Activated naive CD8-positive, alpha-beta T cell treated with anti-CD3 and anti-CD28 coated beads, Interleukin-2, amount 10 ng/mL, durations not matched to agents 7 days and 5 days (primary cell): ENCODE results near the gene NOC2L. TPM values are rescaled to one million over a fixed set of nuclear protein-coding genes. Genes with fewer than 3 reads are reported as not detected.
"Not testable (repeated sequence)": the region's sequence is repeated elsewhere in the genome, so short reads cannot be mapped to it uniquely, and the experiment has no call there.

Experiments
- ATAC-seq: fragments of 150-1000 bp; cut with Tn5 transposase; one replicate; pipeline ENCODE4 v1.10.0; 2021; ENCODE audit warnings: low read depth, moderate library complexity
- POLR2A ChIA-PET: fragments of 350-600 bp; sonication (Branson Sonifier 250); formaldehyde crosslinking; loops from one replicate; lab custom pipeline; 2021; ENCODE audit warnings: antibody characterized with exemption; lab: Charles Lee
- DNase-seq: peaks from one replicate; pipeline ENCODE4 v3.0.0; 2021
- H3K27ac Mint-ChIP-seq: one replicate; pipeline ENCODE4 v1.8.0; 2022; ENCODE audit warnings: mild to moderate bottlenecking, mixed read lengths
- H3K27me3 Mint-ChIP-seq: one replicate; pipeline ENCODE4 v1.8.0; 2022; ENCODE audit warnings: mild to moderate bottlenecking, moderate library complexity, mixed read lengths
- H3K36me3 Mint-ChIP-seq: one replicate; pipeline ENCODE4 v1.8.0; 2021; ENCODE audit warnings: mild to moderate bottlenecking, mixed read lengths
- H3K4me1 Mint-ChIP-seq: one replicate; pipeline ENCODE4 v1.8.0; 2021; ENCODE audit warnings: mixed read lengths
- H3K4me3 Mint-ChIP-seq: one replicate; pipeline ENCODE4 v1.8.0; 2022; ENCODE audit warnings: mild to moderate bottlenecking, moderate library complexity, mixed read lengths
- H3K9me3 Mint-ChIP-seq: one replicate; pipeline ENCODE4 v1.8.0; 2021; ENCODE audit warnings: mixed read lengths
- total RNA-seq, 2 experiments: library from RNA; stranded (reverse); gene quantifications; one replicate each; pipeline ENCODE4 v1.2.3, GENCODE V29; 2021

NOC2L gene
- total RNA-seq, 2 experiments from 2014 or later: 63.0 to 63.4 TPM

GRCh38 chr1:985126-985525 lies 26.1 kb upstream of the NOC2L start:
- H3K4me1 Mint-ChIP-seq: no peaks in the 10 kb centered on the region
- no peaks in the 10 kb centered on the region for H3K9me3 Mint-ChIP-seq
- DNase-seq (no peak), ATAC-seq (no peak)
- H3K27ac Mint-ChIP-seq: no peak overlapping the region
- peaks cover 2% of the 10 kb centered on the region for H3K36me3 Mint-ChIP-seq
- POLR2A ChIA-PET: no interaction called here
- peaks cover 39% of the 10 kb centered on the region for H3K27me3 Mint-ChIP-seq
- H3K4me3 Mint-ChIP-seq: no peak overlapping the region

GRCh38 chr1:984476-984814 lies 25.4 kb upstream of the NOC2L start:
- Mint-ChIP-seq H3K4me1 (no peaks in the 10 kb centered on the region), H3K27me3 (peaks cover 34% of the 10 kb centered on the region), H3K4me3 (no peak overlapping the region), H3K9me3 (no peaks in the 10 kb centered on the region), H3K36me3 (peaks cover 2% of the 10 kb centered on the region), H3K27ac (no peak overlapping the region)
- POLR2A ChIA-PET: interaction anchor here (0.8 kb wide), 1 partner anchor 35 kb away, joined by 3 read pairs; no protein-coding TSS in a partner anchor
- ATAC-seq: no peak
- DNase-seq: no peak

- POLR2A ChIA-PET: interaction anchor here (0.8 kb wide), 1 partner anchor 35 kb away, joined by 3 read pairs; no protein-coding TSS in a partner anchor
- DNase-seq (peak; percentile 73), ATAC-seq (peak; percentile 51)
- Mint-ChIP-seq H3K27ac (no peak overlapping the region), H3K9me3 (no peaks in the 10 kb centered on the region), H3K4me3 (no peak overlapping the region), H3K4me1 (no peaks in the 10 kb centered on the region), H3K36me3 (peaks cover 2% of the 10 kb centered on the region), H3K27me3 (peaks cover 29% of the 10 kb centered on the region)
Measured at GRCh38 chr1:983798-984475, 24.9 kb upstream of the NOC2L start.

GRCh38 chr1:982765-983436 lies 23.8 kb upstream of the NOC2L start:
- DNase-seq (no peak), ATAC-seq (no peak)
- Mint-ChIP-seq H3K27ac (no peak overlapping the region), H3K36me3 (peaks cover 1% of the 10 kb centered on the region), H3K4me1 (no peaks in the 10 kb centered on the region), H3K9me3 (no peaks in the 10 kb centered on the region), H3K4me3 (no peak overlapping the region), H3K27me3 (peaks cover 19% of the 10 kb centered on the region)
- POLR2A ChIA-PET: interaction anchor here (0.6 to 0.8 kb wide), 2 partner anchors 19 to 31 kb away, joined by 3 read pairs; partner anchors contain the start of gene ISG15

- no peaks in the 10 kb centered on the region for H3K4me1 Mint-ChIP-seq
- no peak within 1 kb of the TSS for H3K27ac Mint-ChIP-seq
- no peaks in the 10 kb centered on the region for H3K9me3 Mint-ChIP-seq
- POLR2A ChIA-PET: no interaction called here
- peaks cover 1% of the 10 kb centered on the region for H3K36me3 Mint-ChIP-seq
- H3K4me3 Mint-ChIP-seq: no peak within 1 kb of the TSS
- H3K27me3 Mint-ChIP-seq: peaks cover 19% of the 10 kb centered on the region
- ATAC-seq: no peak
- DNase-seq: no peak
Measured at GRCh38 chr1:981955-982558, 23.0 kb upstream of the NOC2L start, which contains the start of gene PERM1. PERM1 (minus strand) TSS chr1:982093; CDS start chr1:981029, 1,064 bp downstream.

- H3K27me3 Mint-ChIP-seq: peaks cover 19% of the 10 kb centered on the region
- ATAC-seq (no peak), DNase-seq (no peak)
- no peaks in the 10 kb centered on the region for H3K4me1 Mint-ChIP-seq
- H3K9me3 Mint-ChIP-seq: no peaks in the 10 kb centered on the region
- H3K4me3 Mint-ChIP-seq: no peak overlapping the region
- no peak overlapping the region for H3K27ac Mint-ChIP-seq
- POLR2A ChIA-PET: no interaction called here
- peaks cover 1% of the 10 kb centered on the region for H3K36me3 Mint-ChIP-seq
Measured at GRCh38 chr1:981491-981954, 22.5 kb upstream of the NOC2L start.

- Mint-ChIP-seq H3K27me3 (peaks cover 20% of the 10 kb centered on the region), H3K4me3 (no peak overlapping the region), H3K4me1 (no peaks in the 10 kb centered on the region), H3K9me3 (no peaks in the 10 kb centered on the region), H3K27ac (no peak overlapping the region), H3K36me3 (peaks cover 1% of the 10 kb centered on the region)
- DNase-seq (no peak), ATAC-seq (no peak)
- POLR2A ChIA-PET: no interaction called here
Measured at GRCh38 chr1:980602-981395, 21.7 kb upstream of the NOC2L start.

GRCh38 chr1:980137-980571 lies 21.1 kb upstream of the NOC2L start:
- POLR2A ChIA-PET: no interaction called here
- no peak overlapping the region for H3K27ac Mint-ChIP-seq
- H3K27me3 Mint-ChIP-seq: peaks cover 18% of the 10 kb centered on the region
- H3K4me3 Mint-ChIP-seq: no peak overlapping the region
- H3K36me3 Mint-ChIP-seq: peaks cover 1% of the 10 kb centered on the region
- ATAC-seq (no peak), DNase-seq (no peak)
- no peaks in the 10 kb centered on the region for H3K9me3 Mint-ChIP-seq
- H3K4me1 Mint-ChIP-seq: no peaks in the 10 kb centered on the region

GRCh38 chr1:979744-980072 lies 20.7 kb upstream of the NOC2L start:
- no peak for ATAC-seq
- POLR2A ChIA-PET: no interaction called here
- H3K27me3 Mint-ChIP-seq: peaks cover 13% of the 10 kb centered on the region
- DNase-seq: no peak
- no peak overlapping the region for H3K27ac Mint-ChIP-seq
- no peaks in the 10 kb centered on the region for H3K9me3 Mint-ChIP-seq
- H3K36me3 Mint-ChIP-seq: peaks cover 1% of the 10 kb centered on the region
- no peaks in the 10 kb centered on the region for H3K4me1 Mint-ChIP-seq
- H3K4me3 Mint-ChIP-seq: no peak overlapping the region

- H3K36me3 Mint-ChIP-seq: peaks cover 1% of the 10 kb centered on the region
- H3K27me3 Mint-ChIP-seq: peaks cover 11% of the 10 kb centered on the region
- H3K4me1 Mint-ChIP-seq: no peaks in the 10 kb centered on the region
- no peaks in the 10 kb centered on the region for H3K9me3 Mint-ChIP-seq
- POLR2A ChIA-PET: no interaction called here
- no peak overlapping the region for H3K27ac Mint-ChIP-seq
- no peak for ATAC-seq
- H3K4me3 Mint-ChIP-seq: no peak overlapping the region
- DNase-seq: no peak
Measured at GRCh38 chr1:978835-979743, 20.0 kb upstream of the NOC2L start.

GRCh38 chr1:978069-978834 lies 19.2 kb upstream of the NOC2L start:
- ATAC-seq: no peak
- Mint-ChIP-seq H3K36me3 (peaks cover 1% of the 10 kb centered on the region), H3K4me3 (no peak overlapping the region), H3K4me1 (no peaks in the 10 kb centered on the region), H3K9me3 (no peaks in the 10 kb centered on the region), H3K27me3 (peaks cover 11% of the 10 kb centered on the region), H3K27ac (no peak overlapping the region)
- POLR2A ChIA-PET: no interaction called here
- no peak for DNase-seq

GRCh38 chr1:976791-977190 lies 17.7 kb upstream of the NOC2L start:
- H3K36me3 Mint-ChIP-seq, POLR2A ChIA-PET, H3K4me3 Mint-ChIP-seq, H3K27ac Mint-ChIP-seq, H3K4me1 Mint-ChIP-seq, H3K9me3 Mint-ChIP-seq, ATAC-seq, H3K27me3 Mint-ChIP-seq, DNase-seq: not testable (repeated sequence)
